GM23248 (cell line): ENCODE measurements around the gene C3orf70. TPM values are rescaled to one million over a fixed set of nuclear protein-coding genes. Genes with fewer than 3 reads are reported as not detected.

Experiments
- DNase-seq: peaks from one replicate; pipeline ENCODE4 v3.0.0-alpha.2; 2015
- H2AFZ ChIP-seq: fragments of 200-600 bp; sonication (generic); 2 replicates; pipeline ENCODE4 v1.6.1; 2016; ENCODE audit warnings: antibody characterized with exemption
- H3F3A ChIP-seq: fragments of 200-600 bp; sonication (generic); 2 replicates; pipeline ENCODE4 v1.6.1; 2016; ENCODE audit warnings: mild to moderate bottlenecking, antibody characterized with exemption, mixed run types; ENCODE audit not compliant: insufficient read depth
- H3K27ac ChIP-seq: fragments of 200-600 bp; sonication (generic); 2 replicates; pipeline ENCODE4 v1.5.1; 2016; ENCODE audit warnings: mild to moderate bottlenecking
- H3K27me3 ChIP-seq: fragments of 200-600 bp; sonication (generic); replicated peaks from 2 replicates; pipeline ENCODE4 v1.6.1; 2016; ENCODE audit warnings: mild to moderate bottlenecking; ENCODE audit not compliant: insufficient read depth
- H3K36me3 ChIP-seq: fragments of 200-600 bp; sonication (generic); 2 replicates; pipeline ENCODE4 v1.6.1; 2016; ENCODE audit warnings: low read depth, mild to moderate bottlenecking
- H3K4me1 ChIP-seq: fragments of 200-600 bp; sonication (generic); 2 replicates; pipeline ENCODE4 v1.6.1; 2016; ENCODE audit warnings: mild to moderate bottlenecking; ENCODE audit not compliant: insufficient read depth
- H3K4me2 ChIP-seq: fragments of 200-600 bp; sonication (generic); one replicate; pipeline ENCODE4 v1.6.1; 2016; ENCODE audit warnings: mild to moderate bottlenecking; ENCODE audit not compliant: unreplicated experiment
- H3K4me3 ChIP-seq: fragments of 200-600 bp; sonication (generic); 2 replicates; pipeline ENCODE4 v1.5.1; 2016; ENCODE audit warnings: mild to moderate bottlenecking
- H3K79me2 ChIP-seq: fragments of 200-600 bp; sonication (generic); 2 replicates; pipeline ENCODE4 v1.6.1; 2016; ENCODE audit warnings: mild to moderate bottlenecking; ENCODE audit not compliant: insufficient read depth
- H3K9ac ChIP-seq: fragments of 200-600 bp; sonication (generic); 2 replicates; pipeline ENCODE4 v1.6.1; 2016; ENCODE audit warnings: mild to moderate bottlenecking
- H3K9me2 ChIP-seq: fragments of 200-600 bp; sonication (generic); 2 replicates; pipeline ENCODE4 v1.6.1; 2016; ENCODE audit warnings: mixed run types, mild to moderate bottlenecking, moderate library complexity; ENCODE audit not compliant: insufficient read depth
- H3K9me3 ChIP-seq: fragments of 200-600 bp; sonication (generic); one replicate; pipeline ENCODE4 v1.6.1; 2017; ENCODE audit warnings: low read depth
- H4K20me1 ChIP-seq: fragments of 200-600 bp; sonication (generic); 2 replicates; pipeline ENCODE4 v1.6.0; 2016; ENCODE audit not compliant: insufficient read depth
- EZH2 ChIP-seq: fragments of 200-600 bp; sonication (generic); IDR thresholded peaks from 2 replicates; pipeline ENCODE4 v1.6.1; 2018; ENCODE audit warnings: antibody characterized with exemption, mild to moderate bottlenecking; ENCODE audit not compliant: insufficient read depth, poor library complexity, severe bottlenecking
- EZH2phosphoT487 ChIP-seq: fragments of 200-600 bp; sonication (generic); IDR thresholded peaks from 2 replicates; pipeline ENCODE4 v1.6.1; 2018; ENCODE audit warnings: antibody characterized with exemption, moderate library complexity, mild to moderate bottlenecking, low read depth; ENCODE audit not compliant: insufficient read depth
- WGBS, 2 experiments: methylation state at CpG; one replicate each; pipeline ENCODE4 v1.1.6; 2015 to 2017; ENCODE audit warnings: low lambda C conversion rate in 2 of 2, low coverage in 1 of 2; ENCODE audit errors: missing lambda C conversion rate in 2 of 2; 5-methylcytosine and 5-hydroxymethylcytosine counted together
- in situ Hi-C: fragments of 300-500 bp; cut with MboI; formaldehyde crosslinking; loops from 2 replicates; pipeline ENCODE4 v1.15.0; 2020
- polyA plus RNA-seq: library from polyadenylated mRNA; unstranded; fragments of >200 nt; fragmentation: Nextera tagmentation; extraction: Ambion mirVana; gene quantifications from 2 replicates; pipeline ENCODE4 v1.2.1, GENCODE V29; 2016
- total RNA-seq: library from RNA; depleted of rRNA; stranded (reverse); fragments of >200 nt; shearing (Covaris generic); gene quantifications from 2 replicates; pipeline ENCODE4 v1.2.3, GENCODE V29; 2014

The C3orf70 gene
- total and polyA plus RNA-seq, 2 experiments from 2014 or later, result not detected

- no peaks in the 10 kb centered on the region for H3K9me2 ChIP-seq
- WGBS, 2 experiments, result 69 to 73% methylated on average over 2 of the region's 2 CpGs
- H4K20me1 ChIP-seq, result no peaks in the 10 kb centered on the region
- in situ Hi-C loops, result no loop called here
- no peaks in the 10 kb centered on the region for H3F3A ChIP-seq
- DNase-seq, result no peak
- H3K4me3 ChIP-seq, result no peak overlapping the region
- H3K27ac ChIP-seq, result no peak overlapping the region
- H3K4me1 ChIP-seq, result peaks cover 8% of the 10 kb centered on the region
- no peaks in the 10 kb centered on the region for H3K79me2 ChIP-seq
- no peak overlapping the region for H3K4me2 ChIP-seq
- H2AFZ ChIP-seq, result no peak overlapping the region
- H3K36me3 ChIP-seq, result no peaks in the 10 kb centered on the region
- no peak overlapping the region for H3K9ac ChIP-seq
- no peak for TF ChIP-seq EZH2phosphoT487
- TF ChIP-seq EZH2, result no peak
- no peaks in the 10 kb centered on the region for H3K27me3 ChIP-seq
- no peaks in the 10 kb centered on the region for H3K9me3 ChIP-seq
These were observed 44.2 kb upstream of the C3orf70 start for GRCh38 chr3:185197068-185197467.

- H3K4me3 ChIP-seq, result no peak overlapping the region
- TF ChIP-seq EZH2 (no peak), EZH2phosphoT487 (no peak)
These were observed 42.8 kb upstream of the C3orf70 start for GRCh38 chr3:185195652-185196051.

GRCh38 chr3:185188816-185189215, 36.0 kb upstream of the C3orf70 start:
- H3F3A ChIP-seq, result no peaks in the 10 kb centered on the region
- no peak overlapping the region for H3K9ac ChIP-seq
- no peaks in the 10 kb centered on the region for H3K9me3 ChIP-seq
- no peak overlapping the region for H3K27ac ChIP-seq
- in situ Hi-C loops, result no loop called here
- H3K27me3 ChIP-seq, result no peaks in the 10 kb centered on the region
- H4K20me1 ChIP-seq, result no peaks in the 10 kb centered on the region
- no peaks in the 10 kb centered on the region for H3K36me3 ChIP-seq
- no peak for DNase-seq
- TF ChIP-seq EZH2phosphoT487, result no peak
- no peak for TF ChIP-seq EZH2
- H3K4me1 ChIP-seq, result no peaks in the 10 kb centered on the region
- no peaks in the 10 kb centered on the region for H3K79me2 ChIP-seq
- H3K4me2 ChIP-seq, result no peak overlapping the region
- no peak overlapping the region for H2AFZ ChIP-seq
- no peak overlapping the region for H3K4me3 ChIP-seq
- no peaks in the 10 kb centered on the region for H3K9me2 ChIP-seq

More at GRCh38 chr3:185195652-185196051, 42.8 kb upstream of the C3orf70 start:
- no peak overlapping the region for H3K9ac ChIP-seq
- no peaks in the 10 kb centered on the region for H3K36me3 ChIP-seq
- in situ Hi-C loops, result no loop called here
- DNase-seq, result no peak
- H3K9me3 ChIP-seq, result no peaks in the 10 kb centered on the region
- H3K79me2 ChIP-seq, result no peaks in the 10 kb centered on the region
- H2AFZ ChIP-seq, result no peak overlapping the region
- 88 to 95% methylated on average over 4 of the region's 4 CpGs for WGBS, 2 experiments
- H3K4me2 ChIP-seq, result no peak overlapping the region
- no peak overlapping the region for H3K27ac ChIP-seq
- no peaks in the 10 kb centered on the region for H3K9me2 ChIP-seq
- no peaks in the 10 kb centered on the region for H4K20me1 ChIP-seq
- peaks cover 5% of the 10 kb centered on the region for H3K4me1 ChIP-seq
- H3K27me3 ChIP-seq, result no peaks in the 10 kb centered on the region
- no peaks in the 10 kb centered on the region for H3F3A ChIP-seq

- Histone ChIP-seq H3K9me3 (no peaks in the 10 kb centered on the region), H3K36me3 (no peaks in the 10 kb centered on the region), H3K9me2 (no peaks in the 10 kb centered on the region), H3K4me1 (no peaks in the 10 kb centered on the region), H3K4me3 (no peak overlapping the region), H3K27me3 (no peaks in the 10 kb centered on the region), H3K4me2 (no peak overlapping the region), H3K27ac (no peak overlapping the region), H3K9ac (no peak overlapping the region), H3K79me2 (no peaks in the 10 kb centered on the region), H3F3A (no peaks in the 10 kb centered on the region), H2AFZ (no peak overlapping the region), H4K20me1 (no peaks in the 10 kb centered on the region)
- in situ Hi-C loops, result no loop called here
- TF ChIP-seq EZH2 (no peak), EZH2phosphoT487 (no peak)
- 67 to 72% methylated on average over 2 of the region's 2 CpGs for WGBS, 2 experiments
- no peak for DNase-seq
These were observed 34.5 kb upstream of the C3orf70 start for GRCh38 chr3:185187391-185187790.

GRCh38 chr3:185176750-185177359, 24.0 kb upstream of the C3orf70 start:
- Histone ChIP-seq H3K4me3 (no peak overlapping the region), H3K79me2 (no peaks in the 10 kb centered on the region), H3K27me3 (peaks cover 26% of the 10 kb centered on the region), H3K9me2 (no peaks in the 10 kb centered on the region), H3K4me2 (no peak overlapping the region), H3K9me3 (no peaks in the 10 kb centered on the region), H3K27ac (no peak overlapping the region), H4K20me1 (no peaks in the 10 kb centered on the region), H3F3A (no peaks in the 10 kb centered on the region), H3K9ac (no peak overlapping the region), H3K4me1 (no peaks in the 10 kb centered on the region), H3K36me3 (no peaks in the 10 kb centered on the region), H2AFZ (no peak overlapping the region)
- 16 to 17% methylated on average over 10 of the region's 10 CpGs for WGBS, 2 experiments
- TF ChIP-seq EZH2phosphoT487 (no peak), EZH2 (no peak)
- peak; percentile 53 for DNase-seq
- in situ Hi-C loops, result no loop called here
